ENCODE measurements around the gene RHOG. TPM values are rescaled to one million over a fixed set of nuclear protein-coding genes. Genes with fewer than 3 reads are reported as not detected.

RHOG gene
- polyA plus RNA-seq, 2 of the 4 experiments (the other 2 are of a cell fraction) = 41.1 to 64.3 TPM

GRCh38 chr11:3880724-3881123, 40.0 kb upstream of the RHOG start:
- Histone ChIP-seq H3K4me1 (peaks cover 39% of the 10 kb centered on the region), H3K9me3 (no peaks in the 10 kb centered on the region), H3K4me3 (no peak overlapping the region), H3K4me2 (peak overlapping the region; percentile 92), H3K27ac (peak overlapping the region; percentile 68 to 83)
- FAIRE-seq = no peak
- TF ChIP-seq CHD2 (IDR thresholded peaks at IDR 0.05; ENCODE audit: low read length, partially characterized antibody) (no peak), HES2 (IDR thresholded peaks at IDR 0.05) (no peak), NPAS2 (CRISPR knock-in tag; IDR thresholded peaks at IDR 0.05; ENCODE audit: borderline replicate concordance) (no peak), RAD21 (conservative IDR thresholded peaks at IDR 0.05 in 1 of 2, IDR thresholded peaks at IDR 0.05 in 1 of 2) (no peak), HDAC2 (IDR thresholded peaks at IDR 0.05) (no peak), HOXB5 (CRISPR knock-in tag; IDR thresholded peaks at IDR 0.05) (no peak), TP53 (CRISPR knock-in tag; IDR thresholded peaks at IDR 0.05) (no peak), HMGXB4 (CRISPR knock-in tag; IDR thresholded peaks at IDR 0.05; ENCODE audit: borderline replicate concordance) (no peak)
- CTCF ChIA-PET = interaction anchor here (0.9 to 1.8 kb wide), 4 partner anchors 10 to 192 kb away, joined by 3 to 8 read pairs (median 5); partner anchors contain the start of gene STIM1
- 40% methylated on average over 3 of the region's 3 CpGs for whole genome bisulfite sequencing (ENCODE audit: missing lambda C conversion rate)
- POLR2A ChIA-PET = no interaction called here
- peak in 1 of 2 experiments; percentile 25 for DNase-seq (ENCODE audit: low read depth in 1 of 2, low spot score in 1 of 2)
- ATAC-seq = peak; percentile 49 to 72; a peak in 3 of 6 replicates

GRCh38 chr11:3879967-3880542, 39.3 kb upstream of the RHOG start:
- Histone ChIP-seq H3K4me3 (peak overlapping the region; percentile 11; the same call in 1 of the 3 replicates), H3K27ac (peak overlapping the region; percentile 68 to 83), H3K4me1 (peaks cover 39% of the 10 kb centered on the region), H3K9me3 (no peaks in the 10 kb centered on the region), H3K4me2 (peak overlapping the region; percentile 92)
- ATAC-seq (peak; percentile 48 to 80; a peak in 5 of 6 replicates), FAIRE-seq (no peak), DNase-seq (ENCODE audit: low read depth in 1 of 2, low spot score in 1 of 2) (peak in 1 of 2 experiments; percentile 57)
- ChIA-PET POLR2A (no interaction called here), CTCF (interaction anchor here (0.9 to 1.8 kb wide), 3 partner anchors 10 to 193 kb away, joined by 5 to 8 read pairs (median 5); partner anchors contain the start of gene STIM1)
- WGBS (ENCODE audit: missing lambda C conversion rate) = 3% methylated on average over 2 of the region's 2 CpGs
- no peak for TF ChIP-seq PBX3 (IDR thresholded peaks at IDR 0.05)
- no peak for TF ChIP-seq CTCF (IDR thresholded peaks at IDR 0.05)
- TF ChIP-seq BCL3 (IDR thresholded peaks at IDR 0.05) = no peak
- TF ChIP-seq NR3C1 (IDR thresholded peaks at IDR 0.05) = no peak
- no peak for TF ChIP-seq NPAS2 (CRISPR knock-in tag; IDR thresholded peaks at IDR 0.05; ENCODE audit: borderline replicate concordance)
- no peak for TF ChIP-seq ESRRA (IDR thresholded peaks at IDR 0.05; ENCODE audit: borderline replicate concordance, low read length)
- TF ChIP-seq CHD2 (IDR thresholded peaks at IDR 0.05; ENCODE audit: low read length, partially characterized antibody) = no peak
- TF ChIP-seq SREBF2 (IDR thresholded peaks at IDR 0.05) = no peak
- TF ChIP-seq E2F6 (IDR thresholded peaks at IDR 0.05; ENCODE audit: borderline replicate concordance, low read depth) = no peak
